HEK293 (cell line): ENCODE measurements around the gene HMCN1.

Experiments used
- CTCF ChIA-PET: fragments of 350-600 bp; formaldehyde crosslinking; extraction: SDS; loops from one replicate; lab custom pipeline; 2021; ENCODE audit warnings: antibody characterized with exemption; lab: Yijun Ruan, JAX
- POLR2A ChIA-PET: fragments of 300-600 bp; formaldehyde crosslinking; extraction: SDS; loops from one replicate; lab custom pipeline; 2020; ENCODE audit warnings: antibody characterized with exemption, inconsistent platforms; lab: Yijun Ruan, JAX
- H3K27ac ChIP-seq: fragments of 200-500 bp; sonication (Bioruptor generic); 2 replicates; pipeline ENCODE4 v1.5.1; 2014; ENCODE audit warnings: low read depth, low read length, control low read depth, inconsistent platforms; ENCODE audit errors: extremely low read depth
- H3K36me3 ChIP-seq, 2 experiments: fragments of 200-500 bp in 1 of 2; sonication (Bioruptor generic) in 1 of 2; 1 replicate in 1 of 2; 2 replicates in 1 of 2; pipeline ENCODE4 v1.5.1; 2014 to 2017; ENCODE audit warnings: inconsistent platforms in 2 of 2, low read length in 2 of 2; ENCODE audit not compliant: control insufficient read depth in 2 of 2, insufficient read depth in 1 of 2
- H3K4me1 ChIP-seq: fragments of 200-500 bp; sonication (Bioruptor generic); 2 replicates; pipeline ENCODE4 v1.5.1; 2014; ENCODE audit warnings: mild to moderate bottlenecking, low read length, inconsistent platforms; ENCODE audit not compliant: control insufficient read depth, insufficient read depth
- H3K4me3 ChIP-seq: 2 replicates; pipeline ENCODE4 v1.5.1; 2011; ENCODE audit warnings: low read depth, mild to moderate bottlenecking, control low read depth, low read length, moderate library complexity
- H3K9me3 ChIP-seq: fragments of 200-500 bp; sonication (Bioruptor generic); 2 replicates; pipeline ENCODE4 v1.5.1; 2014; ENCODE audit warnings: low read depth, low read length, inconsistent platforms; ENCODE audit not compliant: control insufficient read depth, insufficient read depth
- BCL11B ChIP-seq: fragments of 450-650 bp; formaldehyde crosslinking; IDR thresholded peaks from 2 replicates; pipeline ENCODE4 v1.5.1; 2016; ENCODE audit warnings: low read depth, missing biosample characterization, missing genetic modification characterization
- FEZF1 ChIP-seq: fragments of 450-650 bp; formaldehyde crosslinking; IDR thresholded peaks from 2 replicates; pipeline ENCODE4 v1.5.1; 2016; ENCODE audit warnings: missing biosample characterization, missing genetic modification characterization
- HOXD13 ChIP-seq: sonication (generic); formaldehyde crosslinking; IDR thresholded peaks from 2 replicates; pipeline ENCODE4 v1.8.0; 2022; ENCODE audit warnings: missing genetic modification reagents, borderline replicate concordance
- KLF1 ChIP-seq: fragments of 450-650 bp; formaldehyde crosslinking; IDR thresholded peaks from 2 replicates; pipeline ENCODE4 v1.5.1; 2016; ENCODE audit warnings: missing biosample characterization, missing genetic modification characterization
- PRDM6 ChIP-seq: fragments of 450-650 bp; formaldehyde crosslinking; IDR thresholded peaks from 2 replicates; pipeline ENCODE4 v1.5.1; 2017; ENCODE audit warnings: missing biosample characterization, missing genetic modification characterization
- REPIN1 ChIP-seq: fragments of 450-650 bp; formaldehyde crosslinking; IDR thresholded peaks from 2 replicates; pipeline ENCODE4 v1.5.1; 2017; ENCODE audit warnings: missing biosample characterization, missing genetic modification characterization, low read depth
- TCF7L2 ChIP-seq: IDR thresholded peaks from 2 replicates; pipeline ENCODE4 v1.6.1; 2011; ENCODE audit warnings: low read depth, mild to moderate bottlenecking, inconsistent platforms, low read length, moderate library complexity, borderline replicate concordance
- TRIM28 ChIP-seq: IDR thresholded peaks from 2 replicates; pipeline ENCODE4 v1.6.1; 2011; ENCODE audit warnings: low read length, control low read depth, borderline replicate concordance
- ZBTB49 ChIP-seq: fragments of 450-650 bp; formaldehyde crosslinking; IDR thresholded peaks from 2 replicates; pipeline ENCODE4 v1.5.1; 2016; ENCODE audit warnings: missing biosample characterization, missing genetic modification characterization, low read depth
- ZBTB8A ChIP-seq: fragments of 450-650 bp; formaldehyde crosslinking; IDR thresholded peaks from 2 replicates; pipeline ENCODE4 v1.5.1; 2016; ENCODE audit warnings: missing biosample characterization, missing genetic modification characterization
- ZIC2 ChIP-seq: fragments of 450-650 bp; formaldehyde crosslinking; IDR thresholded peaks from 2 replicates; pipeline ENCODE4 v1.5.1; 2016; ENCODE audit warnings: missing biosample characterization, missing genetic modification characterization
- ZNF133 ChIP-seq: fragments of 450-650 bp; formaldehyde crosslinking; IDR thresholded peaks from 2 replicates; pipeline ENCODE4 v1.5.1; 2016; ENCODE audit warnings: missing biosample characterization, missing genetic modification characterization
- ZNF138 ChIP-seq: fragments of 450-650 bp; formaldehyde crosslinking; IDR thresholded peaks from 2 replicates; pipeline ENCODE4 v1.5.1; 2016; ENCODE audit warnings: missing biosample characterization, missing genetic modification characterization, borderline replicate concordance
- ZNF16 ChIP-seq: fragments of 450-650 bp; formaldehyde crosslinking; IDR thresholded peaks from 2 replicates; pipeline ENCODE4 v1.5.1; 2016; ENCODE audit warnings: low read depth, missing biosample characterization, missing genetic modification characterization
- ZNF211 ChIP-seq: fragments of 450-650 bp; formaldehyde crosslinking; IDR thresholded peaks from 2 replicates; pipeline ENCODE4 v1.5.1; 2016; ENCODE audit warnings: low read depth, missing biosample characterization, missing genetic modification characterization
- ZNF366 ChIP-seq: fragments of 450-650 bp; formaldehyde crosslinking; conservative IDR thresholded peaks from 2 replicates; pipeline ENCODE4 v1.5.1; 2016; ENCODE audit warnings: missing biosample characterization, missing genetic modification characterization
- ZNF558 ChIP-seq: fragments of 450-650 bp; formaldehyde crosslinking; IDR thresholded peaks from 2 replicates; pipeline ENCODE4 v1.5.1; 2016; ENCODE audit warnings: missing biosample characterization, missing genetic modification characterization
- ZNF623 ChIP-seq: fragments of 450-650 bp; formaldehyde crosslinking; IDR thresholded peaks from 2 replicates; pipeline ENCODE4 v1.5.1; 2016; ENCODE audit warnings: missing biosample characterization, missing genetic modification characterization
- TF ChIP-seq, protein P1 (sequence below): fragments of 450-650 bp; IDR thresholded peaks from 2 replicates; pipeline ENCODE4 v1.5.1; 2018; ENCODE audit warnings: missing biosample characterization, missing genetic modification characterization
- TF ChIP-seq, protein P2 (sequence below): fragments of 450-650 bp; formaldehyde crosslinking; IDR thresholded peaks from 2 replicates; pipeline ENCODE4 v1.5.1; 2016; ENCODE audit warnings: missing biosample characterization, missing genetic modification characterization

HMCN1 gene

GRCh38 chr1:186086583-186086982 is 352.4 kb downstream of the HMCN1 start:
- Histone ChIP-seq H3K27ac (no peak overlapping the region), H3K4me1 (no peaks in the 10 kb centered on the region), H3K9me3 (no peaks in the 10 kb centered on the region), H3K4me3 (no peak overlapping the region), H3K36me3 (no peaks in the 10 kb centered on the region)
- no peak for TF ChIP-seq ZBTB8A (tag by site-specific recombination)
- TF ChIP-seq ZNF558: no peak
- TF ChIP-seq TCF7L2: no peak
- no peak for TF ChIP-seq ZNF366 (tag by site-specific recombination)
- no peak for TF ChIP-seq BCL11B (tag by site-specific recombination)
- no peak for TF ChIP-seq ZNF16 (tag by site-specific recombination)
- no peak for TF ChIP-seq PRDM6
- no peak for TF ChIP-seq REPIN1 (tag by site-specific recombination)
- TF ChIP-seq KLF1 (tag by site-specific recombination): no peak
- no peak for TF ChIP-seq HOXD13 (CRISPR knock-in tag)
- TF ChIP-seq ZNF133 (tag by site-specific recombination): no peak
- TF ChIP-seq ZNF623 (tag by site-specific recombination): no peak
- no peak for TF ChIP-seq ZNF211
- TF ChIP-seq ZIC2: no peak
- TF ChIP-seq, protein P1, sequence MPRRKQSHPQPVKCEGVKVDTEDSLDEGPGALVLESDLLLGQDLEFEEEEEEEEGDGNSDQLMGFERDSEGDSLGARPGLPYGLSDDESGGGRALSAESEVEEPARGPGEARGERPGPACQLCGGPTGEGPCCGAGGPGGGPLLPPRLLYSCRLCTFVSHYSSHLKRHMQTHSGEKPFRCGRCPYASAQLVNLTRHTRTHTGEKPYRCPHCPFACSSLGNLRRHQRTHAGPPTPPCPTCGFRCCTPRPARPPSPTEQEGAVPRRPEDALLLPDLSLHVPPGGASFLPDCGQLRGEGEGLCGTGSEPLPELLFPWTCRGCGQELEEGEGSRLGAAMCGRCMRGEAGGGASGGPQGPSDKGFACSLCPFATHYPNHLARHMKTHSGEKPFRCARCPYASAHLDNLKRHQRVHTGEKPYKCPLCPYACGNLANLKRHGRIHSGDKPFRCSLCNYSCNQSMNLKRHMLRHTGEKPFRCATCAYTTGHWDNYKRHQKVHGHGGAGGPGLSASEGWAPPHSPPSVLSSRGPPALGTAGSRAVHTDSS (tag by site-specific recombination): no peak
- TF ChIP-seq, protein P2, sequence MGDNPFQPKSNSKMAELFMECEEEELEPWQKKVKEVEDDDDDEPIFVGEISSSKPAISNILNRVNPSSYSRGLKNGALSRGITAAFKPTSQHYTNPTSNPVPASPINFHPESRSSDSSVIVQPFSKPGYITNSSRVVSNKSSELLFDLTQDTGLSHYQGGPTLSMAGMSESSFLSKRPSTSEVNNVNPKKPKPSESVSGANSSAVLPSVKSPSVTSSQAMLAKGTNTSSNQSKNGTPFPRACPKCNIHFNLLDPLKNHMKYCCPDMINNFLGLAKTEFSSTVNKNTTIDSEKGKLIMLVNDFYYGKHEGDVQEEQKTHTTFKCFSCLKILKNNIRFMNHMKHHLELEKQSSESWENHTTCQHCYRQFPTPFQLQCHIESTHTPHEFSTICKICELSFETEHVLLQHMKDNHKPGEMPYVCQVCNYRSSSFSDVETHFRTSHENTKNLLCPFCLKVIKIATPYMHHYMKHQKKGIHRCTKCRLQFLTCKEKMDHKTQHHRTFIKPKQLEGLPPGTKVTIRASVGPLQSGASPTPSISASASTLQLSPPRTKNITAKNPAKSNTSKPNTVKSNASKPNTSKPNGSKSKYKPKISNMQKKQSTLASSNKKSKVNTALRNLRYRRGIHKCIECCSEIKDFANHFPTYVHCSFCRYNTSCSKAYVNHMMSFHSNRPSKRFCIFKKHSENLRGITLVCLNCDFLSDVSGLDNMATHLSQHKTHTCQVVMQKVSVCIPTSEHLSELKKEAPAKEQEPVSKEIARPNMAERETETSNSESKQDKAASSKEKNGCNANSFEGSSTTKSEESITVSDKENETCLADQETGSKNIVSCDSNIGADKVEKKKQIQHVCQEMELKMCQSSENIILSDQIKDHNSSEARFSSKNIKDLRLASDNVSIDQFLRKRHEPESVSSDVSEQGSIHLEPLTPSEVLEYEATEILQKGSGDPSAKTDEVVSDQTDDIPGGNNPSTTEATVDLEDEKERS (tag by site-specific recombination): no peak
- TF ChIP-seq ZNF138 (tag by site-specific recombination): no peak
- TF ChIP-seq ZBTB49: no peak
- TF ChIP-seq TRIM28: no peak
- no peak for TF ChIP-seq FEZF1 (tag by site-specific recombination)
- ChIA-PET POLR2A (no interaction called here), CTCF (no interaction called here)
